ENCODE data around the gene RRH. TPM values are rescaled to one million over a fixed set of nuclear protein-coding genes. Genes with fewer than 3 reads are reported as not detected.

The RRH gene
- total and polyA plus RNA-seq, 2 of the 13 experiments (the other 11 are each of a cell fraction or from before 2014, with no cell fraction given) = 0.07 to 0.17 TPM

DNA sequence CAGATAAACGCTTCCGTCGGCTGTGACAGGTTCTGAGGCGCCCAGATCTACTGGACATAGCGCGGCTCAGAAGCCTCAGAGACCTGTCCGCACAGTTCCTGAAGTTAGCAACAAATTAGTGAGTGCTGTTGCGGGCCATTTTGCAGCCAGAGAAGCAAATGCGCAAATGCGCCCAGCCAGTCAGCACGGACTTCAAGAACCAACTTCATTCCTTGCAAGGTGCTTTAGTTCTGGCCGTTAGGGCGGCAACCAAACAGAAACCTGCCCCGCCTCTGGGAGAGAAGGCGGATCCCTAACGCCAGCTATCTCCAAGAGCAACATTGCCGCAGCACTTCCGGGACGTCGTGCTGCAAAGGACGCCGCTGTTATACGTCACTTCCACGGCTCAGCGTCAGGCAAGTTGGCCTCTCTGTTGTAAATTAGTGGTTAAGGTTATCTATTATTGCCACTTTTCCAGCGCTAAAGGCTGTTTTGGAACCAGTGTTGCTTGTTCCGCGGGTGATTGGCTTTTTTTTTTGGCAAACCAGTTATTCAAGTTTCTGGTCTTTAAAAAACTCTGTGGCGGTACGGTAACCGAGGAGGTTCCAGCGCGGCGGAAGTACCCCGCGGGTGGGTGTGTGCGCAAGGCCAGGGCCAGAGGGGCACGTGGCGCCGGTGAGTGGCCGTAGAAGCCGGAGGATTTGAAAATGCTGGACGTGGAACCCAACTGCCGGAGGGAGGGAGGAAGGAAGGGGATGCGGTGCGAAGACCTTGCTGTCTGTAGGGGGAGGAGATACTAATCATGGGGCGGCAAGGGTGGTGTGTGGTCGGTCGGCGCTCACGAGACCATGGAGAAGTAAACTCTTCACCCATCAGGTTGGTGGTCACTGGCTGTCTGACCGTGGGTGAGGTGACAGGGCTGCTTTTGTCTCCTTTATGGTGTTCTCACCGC, 12.4 kb upstream of the RRH start, which contains the start of gene GAR1 (continued):
- TF ChIP-seq GPBP1L1 (CRISPR knock-in tag; IDR thresholded peaks at IDR 0.05) (no peak), SNAPC4 (CRISPR knock-in tag; IDR thresholded peaks at IDR 0.05) (peak; percentile 71; the same call in 1 of the 2 replicates), NAIF1 (CRISPR knock-in tag; IDR thresholded peaks at IDR 0.05; ENCODE audit: borderline replicate concordance) (peak; percentile 75), TCF12 (IDR thresholded peaks at IDR 0.05) (no peak), TCF12 (CRISPR knock-in tag; IDR thresholded peaks at IDR 0.05) (peak; percentile 69; the same call in 1 of the 2 replicates), HMG20B (CRISPR knock-in tag; conservative IDR thresholded peaks at IDR 0.05) (no peak), RXRB (CRISPR knock-in tag; IDR thresholded peaks at IDR 0.05; ENCODE audit: borderline replicate concordance) (peak; percentile 17; the same call in 1 of the 2 replicates), SAFB2 (CRISPR knock-in tag; IDR thresholded peaks at IDR 0.05; ENCODE audit: borderline replicate concordance, low read depth) (peak; percentile 68; the same call in 1 of the 2 replicates), HMG20A (CRISPR knock-in tag; IDR thresholded peaks at IDR 0.05; ENCODE audit: borderline replicate concordance) (no peak), ZNF598 (CRISPR knock-in tag; IDR thresholded peaks at IDR 0.05; ENCODE audit: borderline replicate concordance) (0 out of 2 replicates have a peak, but pooled peaks have one; percentile 50), ZNF841 (CRISPR knock-in tag; IDR thresholded peaks at IDR 0.05; ENCODE audit: borderline replicate concordance) (peak; percentile 50; the same call in 1 of the 2 replicates), ZNF331 (CRISPR knock-in tag; IDR thresholded peaks at IDR 0.05) (peak; percentile 68; the same call in 1 of the 2 replicates), ZNF709 (CRISPR knock-in tag; IDR thresholded peaks at IDR 0.05) (0 out of 2 replicates have a peak, but pooled peaks have one; percentile 70), ZNF33B (CRISPR knock-in tag; IDR thresholded peaks at IDR 0.05) (no peak), KAT7 (CRISPR knock-in tag; IDR thresholded peaks at IDR 0.05; ENCODE audit: borderline replicate concordance) (0 out of 2 replicates have a peak, but pooled peaks have one; percentile 66), NCOR1 (IDR thresholded peaks at IDR 0.05; ENCODE audit: borderline replicate concordance, low read length) (peak; percentile 49; the same call in 1 of the 2 replicates), TGIF2 (CRISPR knock-in tag; IDR thresholded peaks at IDR 0.05) (peak; percentile 6; the same call in 1 of the 2 replicates), IRF2 (CRISPR knock-in tag; IDR thresholded peaks at IDR 0.05) (peak; percentile 78; the same call in 1 of the 2 replicates), ZC3H13 (CRISPR knock-in tag; IDR thresholded peaks at IDR 0.05) (peak; percentile 89), TEAD3 (CRISPR knock-in tag; optimal IDR thresholded peaks at IDR 0.05; ENCODE audit: borderline replicate concordance) (peak; percentile 63)
- TF ChIP-seq, protein P1, sequence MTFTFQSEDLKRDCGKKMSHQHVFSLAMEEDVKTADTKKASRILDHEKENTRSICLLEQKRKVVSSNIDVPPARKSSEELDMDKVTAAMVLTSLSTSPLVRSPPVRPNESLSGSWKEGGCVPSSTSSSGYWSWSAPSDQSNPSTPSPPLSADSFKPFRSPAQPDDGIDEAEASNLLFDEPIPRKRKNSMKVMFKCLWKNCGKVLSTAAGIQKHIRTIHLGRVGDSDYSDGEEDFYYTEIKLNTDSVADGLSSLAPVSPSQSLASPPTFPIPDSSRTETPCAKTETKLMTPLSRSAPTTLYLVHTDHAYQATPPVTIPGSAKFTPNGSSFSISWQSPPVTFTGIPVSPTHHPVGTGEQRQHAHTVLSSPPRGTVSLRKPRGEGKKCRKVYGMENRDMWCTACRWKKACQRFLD (CRISPR knock-in tag; IDR thresholded peaks at IDR 0.05; ENCODE audit: borderline replicate concordance) = peak; percentile 77; the same call in 1 of the 2 replicates
